ENCODE data around the gene DMAP1.

DNA sequence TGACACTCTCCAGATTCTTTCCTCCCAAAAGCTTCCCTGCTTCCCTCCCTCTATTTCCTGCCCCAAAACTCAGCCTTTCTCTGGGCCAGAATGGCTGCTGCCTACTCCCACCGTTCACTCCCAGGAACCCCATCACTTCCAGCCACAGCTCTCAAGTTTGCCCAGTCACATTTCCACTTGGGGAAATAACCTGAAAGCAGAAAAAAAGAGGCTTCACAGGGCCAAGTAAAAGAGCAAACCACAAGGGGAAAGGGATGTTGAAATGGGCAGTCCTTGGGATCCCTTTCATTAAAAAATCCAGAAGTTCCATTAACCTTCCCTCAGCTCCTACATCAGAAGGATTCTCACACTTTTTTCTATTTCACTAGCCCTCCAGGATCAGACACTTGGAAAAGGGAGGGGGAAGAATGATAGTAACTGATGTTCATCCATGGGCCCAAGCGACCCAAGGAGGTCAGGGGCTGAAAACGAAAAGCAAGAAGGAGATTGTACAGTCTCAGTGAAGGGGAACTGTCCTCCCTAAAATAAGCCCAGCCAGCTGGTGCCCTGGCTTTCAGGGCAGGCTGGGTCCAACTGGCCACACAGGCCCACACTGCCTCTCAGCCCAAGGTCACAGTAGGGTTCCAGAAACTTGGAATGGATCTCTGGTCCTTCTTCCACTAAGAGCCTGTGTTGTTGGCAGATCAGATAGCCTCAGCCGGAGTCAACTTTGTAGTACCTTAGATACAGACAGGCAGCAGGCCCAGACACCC, 49.7 kb downstream of the DMAP1 start:
- TF ChIP-seq, protein P1, sequence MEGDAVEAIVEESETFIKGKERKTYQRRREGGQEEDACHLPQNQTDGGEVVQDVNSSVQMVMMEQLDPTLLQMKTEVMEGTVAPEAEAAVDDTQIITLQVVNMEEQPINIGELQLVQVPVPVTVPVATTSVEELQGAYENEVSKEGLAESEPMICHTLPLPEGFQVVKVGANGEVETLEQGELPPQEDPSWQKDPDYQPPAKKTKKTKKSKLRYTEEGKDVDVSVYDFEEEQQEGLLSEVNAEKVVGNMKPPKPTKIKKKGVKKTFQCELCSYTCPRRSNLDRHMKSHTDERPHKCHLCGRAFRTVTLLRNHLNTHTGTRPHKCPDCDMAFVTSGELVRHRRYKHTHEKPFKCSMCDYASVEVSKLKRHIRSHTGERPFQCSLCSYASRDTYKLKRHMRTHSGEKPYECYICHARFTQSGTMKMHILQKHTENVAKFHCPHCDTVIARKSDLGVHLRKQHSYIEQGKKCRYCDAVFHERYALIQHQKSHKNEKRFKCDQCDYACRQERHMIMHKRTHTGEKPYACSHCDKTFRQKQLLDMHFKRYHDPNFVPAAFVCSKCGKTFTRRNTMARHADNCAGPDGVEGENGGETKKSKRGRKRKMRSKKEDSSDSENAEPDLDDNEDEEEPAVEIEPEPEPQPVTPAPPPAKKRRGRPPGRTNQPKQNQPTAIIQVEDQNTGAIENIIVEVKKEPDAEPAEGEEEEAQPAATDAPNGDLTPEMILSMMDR (IDR thresholded peaks at IDR 0.05; ENCODE audit: poor library complexity), result no peak
- TF ChIP-seq EZH2phosphoT487 (IDR thresholded peaks at IDR 0.05; ENCODE audit: low read depth, severe bottlenecking, unreplicated experiment) (no peak), EZH2 (IDR thresholded peaks at IDR 0.05; ENCODE audit: borderline replicate concordance) (no peak)
